ENCODE results near the gene POU5F2.

The POU5F2 gene

GRCh38 chr5:93715327-93715726 is 26.1 kb downstream of the POU5F2 start:
- no peak for DNase-seq

- no peak for DNase-seq
Observed at GRCh38 chr5:93708442-93708841, 33.0 kb downstream of the POU5F2 start.

GRCh38 chr5:93705896-93706295 is 35.5 kb downstream of the POU5F2 start:
- no peak for DNase-seq

- DNase-seq, result no peak
Observed at GRCh38 chr5:93704996-93705395, 36.4 kb downstream of the POU5F2 start.

- DNase-seq, result no peak
Observed at GRCh38 chr5:93691997-93692396, 49.4 kb downstream of the POU5F2 start.
